Loucy (cell line): ENCODE measurements around the gene NAGLU.

Experiments used
- H2AFZ ChIP-seq: fragments of 200-600 bp; sonication (generic); 2 replicates; pipeline ENCODE4 v1.6.0; 2016; ENCODE audit warnings: antibody characterized with exemption, mild to moderate bottlenecking, low read length, moderate library complexity
- H3F3A ChIP-seq: fragments of 200-600 bp; 2 replicates; pipeline ENCODE4 v1.6.0; 2016; ENCODE audit warnings: antibody characterized with exemption, low read depth, mild to moderate bottlenecking
- H3K27me3 ChIP-seq: fragments of 200-600 bp; sonication (generic); 2 replicates; pipeline ENCODE4 v1.6.1; 2014; ENCODE audit warnings: low read length, mild to moderate bottlenecking; ENCODE audit not compliant: insufficient read depth, poor library complexity, severe bottlenecking
- H3K36me3 ChIP-seq: fragments of 200-600 bp; sonication (generic); 2 replicates; pipeline ENCODE4 v1.6.1; 2016; ENCODE audit warnings: low read length; ENCODE audit not compliant: insufficient read depth
- H3K4me1 ChIP-seq: fragments of 200-600 bp; sonication (generic); 2 replicates; pipeline ENCODE4 v1.5.1; 2014; ENCODE audit warnings: low read length, mild to moderate bottlenecking; ENCODE audit not compliant: insufficient read depth, poor library complexity, severe bottlenecking
- H3K4me2 ChIP-seq: fragments of 200-600 bp; sonication (generic); 2 replicates; pipeline ENCODE4 v1.6.0; 2014; ENCODE audit warnings: antibody characterized with exemption, low read length, low read depth, mild to moderate bottlenecking; ENCODE audit not compliant: poor library complexity, severe bottlenecking
- H3K4me3 ChIP-seq: fragments of 200-600 bp; sonication (generic); 2 replicates; pipeline ENCODE4 v1.5.1; 2014; ENCODE audit warnings: low read length, mild to moderate bottlenecking, mixed read lengths; ENCODE audit not compliant: poor library complexity, severe bottlenecking
- H3K79me2 ChIP-seq: fragments of 200-600 bp; sonication (generic); 2 replicates; pipeline ENCODE4 v1.6.1; 2014; ENCODE audit warnings: low read length; ENCODE audit not compliant: insufficient read depth
- H3K9ac ChIP-seq: fragments of 200-600 bp; sonication (generic); 2 replicates; pipeline ENCODE4 v1.6.0; 2014; ENCODE audit warnings: mild to moderate bottlenecking, low read depth, low read length, moderate library complexity; ENCODE audit not compliant: poor library complexity, severe bottlenecking
- H3K9me2 ChIP-seq: fragments of 200-600 bp; sonication (generic); replicated peaks from 2 replicates; pipeline ENCODE4 v1.6.1; 2016; ENCODE audit warnings: low read depth, low read length, mixed read lengths
- H3K9me3 ChIP-seq: fragments of 200-600 bp; sonication (generic); 2 replicates; pipeline ENCODE4 v1.6.1; 2014; ENCODE audit warnings: mild to moderate bottlenecking, antibody characterized with exemption, low read length, low read depth; ENCODE audit not compliant: insufficient read depth
- H4K20me1 ChIP-seq: fragments of 200-600 bp; sonication (generic); 2 replicates; pipeline ENCODE4 v1.6.0; 2014; ENCODE audit warnings: antibody characterized with exemption, low read length, mild to moderate bottlenecking; ENCODE audit not compliant: insufficient read depth, poor library complexity, severe bottlenecking
- EZH2phosphoT487 ChIP-seq: fragments of 200-600 bp; IDR thresholded peaks from 2 replicates; pipeline ENCODE4 v1.6.1; 2018; ENCODE audit warnings: antibody characterized with exemption, mild to moderate bottlenecking, moderate library complexity, borderline replicate concordance
- TF ChIP-seq, protein P1 (sequence below): fragments of 200-600 bp; sonication (generic); conservative IDR thresholded peaks from 2 replicates; pipeline ENCODE4 v1.5.1; 2014; ENCODE audit warnings: mild to moderate bottlenecking, antibody characterized with exemption, low read length

The NAGLU gene

DNA sequence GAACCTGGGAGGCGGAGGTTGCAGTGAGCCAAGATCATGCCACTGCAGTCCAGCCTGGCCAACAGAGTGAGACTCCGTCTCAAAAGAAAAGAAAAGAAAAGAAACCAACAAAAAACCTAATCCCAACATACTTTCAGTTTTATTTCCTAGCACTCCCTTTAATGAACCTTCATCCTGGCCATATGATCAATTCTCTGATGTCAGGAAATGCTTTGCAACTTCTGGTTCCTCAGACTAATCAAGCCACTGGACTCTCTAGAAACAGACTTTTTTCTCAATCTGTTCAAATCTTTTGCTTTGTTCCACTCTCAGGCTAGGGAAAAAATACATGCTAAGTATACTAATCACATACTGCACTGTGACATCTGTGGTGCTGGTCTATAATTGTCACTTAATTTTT is 54.8 kb downstream of the NAGLU start:
- Histone ChIP-seq H4K20me1 (no peaks in the 10 kb centered on the region), H3K9ac (no peak overlapping the region), H2AFZ (no peak overlapping the region), H3K9me2 (no peaks in the 10 kb centered on the region), H3K27me3 (no peaks in the 10 kb centered on the region), H3K4me3 (no peak overlapping the region), H3K79me2 (no peaks in the 10 kb centered on the region), H3K4me1 (no peaks in the 10 kb centered on the region), H3K9me3 (no peaks in the 10 kb centered on the region), H3K36me3 (peaks cover 30% of the 10 kb centered on the region; the same call in 1 of the 2 replicates), H3K4me2 (no peak overlapping the region), H3F3A (no peaks in the 10 kb centered on the region)
- TF ChIP-seq EZH2phosphoT487, result no peak
- TF ChIP-seq, protein P1, sequence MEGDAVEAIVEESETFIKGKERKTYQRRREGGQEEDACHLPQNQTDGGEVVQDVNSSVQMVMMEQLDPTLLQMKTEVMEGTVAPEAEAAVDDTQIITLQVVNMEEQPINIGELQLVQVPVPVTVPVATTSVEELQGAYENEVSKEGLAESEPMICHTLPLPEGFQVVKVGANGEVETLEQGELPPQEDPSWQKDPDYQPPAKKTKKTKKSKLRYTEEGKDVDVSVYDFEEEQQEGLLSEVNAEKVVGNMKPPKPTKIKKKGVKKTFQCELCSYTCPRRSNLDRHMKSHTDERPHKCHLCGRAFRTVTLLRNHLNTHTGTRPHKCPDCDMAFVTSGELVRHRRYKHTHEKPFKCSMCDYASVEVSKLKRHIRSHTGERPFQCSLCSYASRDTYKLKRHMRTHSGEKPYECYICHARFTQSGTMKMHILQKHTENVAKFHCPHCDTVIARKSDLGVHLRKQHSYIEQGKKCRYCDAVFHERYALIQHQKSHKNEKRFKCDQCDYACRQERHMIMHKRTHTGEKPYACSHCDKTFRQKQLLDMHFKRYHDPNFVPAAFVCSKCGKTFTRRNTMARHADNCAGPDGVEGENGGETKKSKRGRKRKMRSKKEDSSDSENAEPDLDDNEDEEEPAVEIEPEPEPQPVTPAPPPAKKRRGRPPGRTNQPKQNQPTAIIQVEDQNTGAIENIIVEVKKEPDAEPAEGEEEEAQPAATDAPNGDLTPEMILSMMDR, result no peak

DNA sequence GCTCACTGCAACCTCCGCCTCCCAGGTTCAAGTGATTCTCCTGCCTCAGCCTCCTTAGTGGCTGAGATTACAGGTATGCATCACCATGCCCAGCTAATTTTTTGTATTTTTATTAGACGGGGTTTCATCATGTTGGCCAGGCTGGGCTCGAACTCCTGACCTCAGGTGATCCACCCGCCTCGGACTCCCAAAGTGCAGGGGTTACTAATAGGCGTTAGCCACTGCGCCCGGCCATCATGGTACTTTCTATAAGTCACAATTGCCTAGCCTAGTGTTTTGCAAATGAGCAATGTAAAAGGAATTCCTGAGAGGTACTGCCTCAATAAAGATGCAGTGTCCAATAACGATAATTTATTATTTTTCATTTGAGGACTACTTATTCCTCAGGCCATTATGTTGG is 55.4 kb downstream of the NAGLU start:
- H3K9me2 ChIP-seq, result no peaks in the 10 kb centered on the region
- no peaks in the 10 kb centered on the region for H3K79me2 ChIP-seq
- no peaks in the 10 kb centered on the region for H4K20me1 ChIP-seq

More for the DNA sequence above, 55.4 kb downstream of the NAGLU start:
- H3K9me3 ChIP-seq, result no peaks in the 10 kb centered on the region
- no peak overlapping the region for H3K9ac ChIP-seq
- H3K36me3 ChIP-seq, result peaks cover 25% of the 10 kb centered on the region; the same call in 1 of the 2 replicates
- H2AFZ ChIP-seq, result no peak overlapping the region
- H3K27me3 ChIP-seq, result no peaks in the 10 kb centered on the region
- TF ChIP-seq, protein P1, result no peak
- no peak for TF ChIP-seq EZH2phosphoT487
- no peak overlapping the region for H3K4me3 ChIP-seq
- no peak overlapping the region for H3K4me2 ChIP-seq
- H3K4me1 ChIP-seq, result no peaks in the 10 kb centered on the region
- H3F3A ChIP-seq, result no peaks in the 10 kb centered on the region
